HEK293 (cell line): ENCODE results near the gene MAN1C1.

ENCODE experiments used
- CTCF ChIA-PET: fragments of 350-600 bp; formaldehyde crosslinking; extraction: SDS; loops from one replicate; lab custom pipeline; 2021; ENCODE audit warnings: antibody characterized with exemption; lab: Yijun Ruan, JAX
- POLR2A ChIA-PET: fragments of 300-600 bp; formaldehyde crosslinking; extraction: SDS; loops from one replicate; lab custom pipeline; 2020; ENCODE audit warnings: antibody characterized with exemption, inconsistent platforms; lab: Yijun Ruan, JAX
- H3K27ac ChIP-seq: fragments of 200-500 bp; sonication (Bioruptor generic); 2 replicates; pipeline ENCODE4 v1.5.1; 2014; ENCODE audit warnings: low read depth, low read length, control low read depth, inconsistent platforms; ENCODE audit errors: extremely low read depth
- H3K36me3 ChIP-seq, 2 experiments: fragments of 200-500 bp in 1 of 2; sonication (Bioruptor generic) in 1 of 2; 1 replicate in 1 of 2; 2 replicates in 1 of 2; pipeline ENCODE4 v1.5.1; 2014 to 2017; ENCODE audit warnings: inconsistent platforms in 2 of 2, low read length in 2 of 2; ENCODE audit not compliant: control insufficient read depth in 2 of 2, insufficient read depth in 1 of 2
- H3K4me1 ChIP-seq: fragments of 200-500 bp; sonication (Bioruptor generic); 2 replicates; pipeline ENCODE4 v1.5.1; 2014; ENCODE audit warnings: mild to moderate bottlenecking, low read length, inconsistent platforms; ENCODE audit not compliant: control insufficient read depth, insufficient read depth
- H3K4me3 ChIP-seq: 2 replicates; pipeline ENCODE4 v1.5.1; 2011; ENCODE audit warnings: low read depth, mild to moderate bottlenecking, control low read depth, low read length, moderate library complexity
- H3K9me3 ChIP-seq: fragments of 200-500 bp; sonication (Bioruptor generic); 2 replicates; pipeline ENCODE4 v1.5.1; 2014; ENCODE audit warnings: low read depth, low read length, inconsistent platforms; ENCODE audit not compliant: control insufficient read depth, insufficient read depth
- BCL11A ChIP-seq: fragments of 450-650 bp; formaldehyde crosslinking; IDR thresholded peaks from 2 replicates; pipeline ENCODE4 v1.5.1; 2016; ENCODE audit warnings: low read depth, missing biosample characterization, missing genetic modification characterization
- EGR2 ChIP-seq: fragments of 450-650 bp; formaldehyde crosslinking; IDR thresholded peaks from 2 replicates; pipeline ENCODE4 v1.5.1; 2016; ENCODE audit warnings: low read depth, missing biosample characterization, missing genetic modification characterization
- KLF10 ChIP-seq: fragments of 450-650 bp; IDR thresholded peaks from 2 replicates; pipeline ENCODE4 v1.5.1; 2018; ENCODE audit warnings: missing biosample characterization, mild to moderate bottlenecking, missing genetic modification characterization
- OVOL3 ChIP-seq: fragments of 450-650 bp; formaldehyde crosslinking; IDR thresholded peaks from 2 replicates; pipeline ENCODE4 v1.5.1; 2016; ENCODE audit warnings: missing biosample characterization, missing genetic modification characterization
- ZBTB8A ChIP-seq: fragments of 450-650 bp; formaldehyde crosslinking; IDR thresholded peaks from 2 replicates; pipeline ENCODE4 v1.5.1; 2016; ENCODE audit warnings: missing biosample characterization, missing genetic modification characterization
- ZFHX2 ChIP-seq: fragments of 450-650 bp; formaldehyde crosslinking; conservative IDR thresholded peaks from 2 replicates; pipeline ENCODE4 v1.5.1; 2016; ENCODE audit warnings: missing biosample characterization, missing genetic modification characterization
- ZFP3 ChIP-seq: fragments of 450-650 bp; formaldehyde crosslinking; IDR thresholded peaks from 2 replicates; pipeline ENCODE4 v1.5.1; 2016; ENCODE audit warnings: low read depth, missing biosample characterization, missing genetic modification characterization
- ZNF10 ChIP-seq: fragments of 450-650 bp; formaldehyde crosslinking; IDR thresholded peaks from 2 replicates; pipeline ENCODE4 v1.5.1; 2017; ENCODE audit warnings: missing biosample characterization, missing genetic modification characterization
- ZNF157 ChIP-seq: fragments of 450-650 bp; formaldehyde crosslinking; IDR thresholded peaks from 2 replicates; pipeline ENCODE4 v1.5.1; 2016; ENCODE audit warnings: missing biosample characterization, missing genetic modification characterization
- ZNF175 ChIP-seq: fragments of 450-650 bp; formaldehyde crosslinking; IDR thresholded peaks from 2 replicates; pipeline ENCODE4 v1.5.1; 2016; ENCODE audit warnings: missing biosample characterization, missing genetic modification characterization
- ZNF501 ChIP-seq: fragments of 450-650 bp; formaldehyde crosslinking; IDR thresholded peaks from 2 replicates; pipeline ENCODE4 v1.5.1; 2016; ENCODE audit warnings: missing biosample characterization, missing genetic modification characterization
- ZNF530 ChIP-seq: fragments of 450-650 bp; formaldehyde crosslinking; IDR thresholded peaks from 2 replicates; pipeline ENCODE4 v1.5.1; 2016; ENCODE audit warnings: low read depth, missing biosample characterization, missing genetic modification characterization
- ZNF558 ChIP-seq: fragments of 450-650 bp; formaldehyde crosslinking; IDR thresholded peaks from 2 replicates; pipeline ENCODE4 v1.5.1; 2016; ENCODE audit warnings: missing biosample characterization, missing genetic modification characterization
- ZNF624 ChIP-seq: fragments of 450-650 bp; formaldehyde crosslinking; IDR thresholded peaks from 2 replicates; pipeline ENCODE4 v1.5.1; 2017; ENCODE audit warnings: missing biosample characterization, missing genetic modification characterization
- ZNF843 ChIP-seq: fragments of 450-650 bp; formaldehyde crosslinking; IDR thresholded peaks from 2 replicates; pipeline ENCODE4 v1.5.1; 2016; ENCODE audit warnings: missing biosample characterization, missing genetic modification characterization
- ZSCAN30 ChIP-seq: fragments of 450-650 bp; IDR thresholded peaks from 2 replicates; pipeline ENCODE4 v1.5.1; 2018; ENCODE audit warnings: missing biosample characterization, mild to moderate bottlenecking, missing genetic modification characterization, moderate library complexity
- TF ChIP-seq, protein P1 (sequence below): fragments of 450-650 bp; formaldehyde crosslinking; IDR thresholded peaks from 2 replicates; pipeline ENCODE4 v1.5.1; 2016; ENCODE audit warnings: missing biosample characterization, missing genetic modification characterization, low read depth
- TF ChIP-seq, protein P2 (sequence below): fragments of 450-650 bp; formaldehyde crosslinking; IDR thresholded peaks from 2 replicates; pipeline ENCODE4 v1.5.1; 2016; ENCODE audit warnings: missing biosample characterization, missing genetic modification characterization, borderline replicate concordance

Gene MAN1C1

GRCh38 chr1:25716320-25716719, 99.7 kb downstream of the MAN1C1 start:
- Histone ChIP-seq H3K9me3 (no peaks in the 10 kb centered on the region), H3K36me3 (no peaks in the 10 kb centered on the region), H3K27ac (no peak overlapping the region), H3K4me1 (no peaks in the 10 kb centered on the region), H3K4me3 (no peak overlapping the region)
- CTCF ChIA-PET, result interaction anchor here (0.6 to 1.1 kb wide), 2 partner anchors 9 to 281 kb away, joined by 3 to 4 read pairs; partner anchors contain the start of gene PAFAH2
- no peak for TF ChIP-seq ZNF624
- TF ChIP-seq ZFHX2 (tag by site-specific recombination), result peak; percentile 67
- TF ChIP-seq EGR2 (tag by site-specific recombination), result peak; percentile 56
- POLR2A ChIA-PET, result no interaction called here

DNA sequence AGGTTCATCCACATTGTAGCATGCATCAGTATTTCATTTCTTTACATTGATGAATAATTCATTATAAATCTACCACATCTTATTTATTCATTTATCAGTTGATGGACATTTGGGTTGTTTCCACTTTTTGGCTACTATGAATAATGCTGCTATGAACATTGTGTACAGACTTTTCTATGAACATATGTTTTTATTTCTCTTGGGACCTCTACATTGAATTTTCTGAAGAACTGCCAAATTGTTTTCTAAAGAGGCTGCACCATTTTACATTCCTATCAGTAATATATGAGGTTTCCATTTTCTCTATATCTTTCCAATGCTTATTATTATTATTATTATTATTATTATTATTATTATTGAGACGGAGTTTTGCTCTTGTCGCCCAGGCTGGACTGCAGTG, 102.1 kb downstream of the MAN1C1 start:
- TF ChIP-seq ZNF558 (tag by site-specific recombination), result no peak
- TF ChIP-seq ZNF843 (tag by site-specific recombination), result no peak
- TF ChIP-seq ZNF157, result no peak
- no peak for TF ChIP-seq OVOL3 (tag by site-specific recombination)
- no peak for TF ChIP-seq ZNF530 (tag by site-specific recombination)
- no peak for TF ChIP-seq ZFP3
- TF ChIP-seq, protein P1, sequence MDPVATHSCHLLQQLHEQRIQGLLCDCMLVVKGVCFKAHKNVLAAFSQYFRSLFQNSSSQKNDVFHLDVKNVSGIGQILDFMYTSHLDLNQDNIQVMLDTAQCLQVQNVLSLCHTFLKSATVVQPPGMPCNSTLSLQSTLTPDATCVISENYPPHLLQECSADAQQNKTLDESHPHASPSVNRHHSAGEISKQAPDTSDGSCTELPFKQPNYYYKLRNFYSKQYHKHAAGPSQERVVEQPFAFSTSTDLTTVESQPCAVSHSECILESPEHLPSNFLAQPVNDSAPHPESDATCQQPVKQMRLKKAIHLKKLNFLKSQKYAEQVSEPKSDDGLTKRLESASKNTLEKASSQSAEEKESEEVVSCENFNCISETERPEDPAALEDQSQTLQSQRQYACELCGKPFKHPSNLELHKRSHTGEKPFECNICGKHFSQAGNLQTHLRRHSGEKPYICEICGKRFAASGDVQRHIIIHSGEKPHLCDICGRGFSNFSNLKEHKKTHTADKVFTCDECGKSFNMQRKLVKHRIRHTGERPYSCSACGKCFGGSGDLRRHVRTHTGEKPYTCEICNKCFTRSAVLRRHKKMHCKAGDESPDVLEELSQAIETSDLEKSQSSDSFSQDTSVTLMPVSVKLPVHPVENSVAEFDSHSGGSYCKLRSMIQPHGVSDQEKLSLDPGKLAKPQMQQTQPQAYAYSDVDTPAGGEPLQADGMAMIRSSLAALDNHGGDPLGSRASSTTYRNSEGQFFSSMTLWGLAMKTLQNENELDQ (tag by site-specific recombination), result no peak
- no peak for TF ChIP-seq ZNF10 (tag by site-specific recombination)
- TF ChIP-seq ZNF175 (tag by site-specific recombination), result no peak
- TF ChIP-seq ZBTB8A (tag by site-specific recombination), result no peak
- ChIA-PET CTCF (no interaction called here), POLR2A (no interaction called here)
- Histone ChIP-seq H3K27ac (no peak overlapping the region), H3K4me1 (no peaks in the 10 kb centered on the region), H3K4me3 (no peak overlapping the region), H3K36me3 (no peaks in the 10 kb centered on the region), H3K9me3 (no peaks in the 10 kb centered on the region)

DNA sequence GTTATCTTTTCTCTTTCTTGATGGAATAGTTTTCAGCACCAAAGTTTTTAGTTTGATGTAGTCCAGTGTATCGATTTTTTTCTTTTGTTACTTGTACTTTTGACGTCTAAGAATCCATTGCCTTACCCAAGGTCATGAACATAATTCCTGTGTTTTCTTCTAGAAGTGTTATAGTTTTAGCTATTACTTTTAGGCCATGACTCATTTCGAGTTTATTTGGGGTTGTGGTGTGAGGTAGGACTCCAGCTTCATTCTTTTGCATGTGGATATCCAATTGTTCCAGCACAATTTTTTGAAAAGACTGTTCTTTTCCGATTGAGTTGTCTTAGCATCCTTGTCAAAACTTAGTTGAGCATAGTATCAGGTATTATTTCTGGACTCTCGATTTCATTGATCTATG, 104.0 kb downstream of the MAN1C1 start:
- no peaks in the 10 kb centered on the region for H3K36me3 ChIP-seq
- no peaks in the 10 kb centered on the region for H3K4me1 ChIP-seq
- no peak overlapping the region for H3K4me3 ChIP-seq
- CTCF ChIA-PET, result interaction anchor here (0.7 to 1.1 kb wide), 2 partner anchors 77 to 112 kb away, joined by 3 read pairs; no protein-coding TSS in a partner anchor
- H3K27ac ChIP-seq, result no peak overlapping the region
- POLR2A ChIA-PET, result no interaction called here
- no peak for TF ChIP-seq BCL11A
- no peak for TF ChIP-seq ZSCAN30 (tag by site-specific recombination)
- TF ChIP-seq, protein P2, sequence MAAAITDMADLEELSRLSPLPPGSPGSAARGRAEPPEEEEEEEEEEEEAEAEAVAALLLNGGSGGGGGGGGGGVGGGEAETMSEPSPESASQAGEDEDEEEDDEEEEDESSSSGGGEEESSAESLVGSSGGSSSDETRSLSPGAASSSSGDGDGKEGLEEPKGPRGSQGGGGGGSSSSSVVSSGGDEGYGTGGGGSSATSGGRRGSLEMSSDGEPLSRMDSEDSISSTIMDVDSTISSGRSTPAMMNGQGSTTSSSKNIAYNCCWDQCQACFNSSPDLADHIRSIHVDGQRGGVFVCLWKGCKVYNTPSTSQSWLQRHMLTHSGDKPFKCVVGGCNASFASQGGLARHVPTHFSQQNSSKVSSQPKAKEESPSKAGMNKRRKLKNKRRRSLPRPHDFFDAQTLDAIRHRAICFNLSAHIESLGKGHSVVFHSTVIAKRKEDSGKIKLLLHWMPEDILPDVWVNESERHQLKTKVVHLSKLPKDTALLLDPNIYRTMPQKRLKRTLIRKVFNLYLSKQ (tag by site-specific recombination), result no peak
- TF ChIP-seq KLF10, result no peak
- no peak for TF ChIP-seq ZNF501 (tag by site-specific recombination)
- TF ChIP-seq, all 188 proteins: peak for 0
- H3K9me3 ChIP-seq, result no peaks in the 10 kb centered on the region
